Measurements from ENCODE around the gene SLC27A5.

GRCh38 chr19:58545286-58546018, 33.7 kb upstream of the SLC27A5 start:
- TF ChIP-seq EZH2 (IDR thresholded peaks at IDR 0.05; ENCODE audit: borderline replicate concordance, low read depth, low read length, severe bottlenecking) (no peak), CTCF (IDR thresholded peaks at IDR 0.05; ENCODE audit: extremely low read depth in 1 of 2, insufficient read depth in 1 of 2, low read depth in 1 of 2, low read length in 2 of 2) (no peak), FOS (IDR thresholded peaks at IDR 0.05; ENCODE audit: borderline replicate concordance, insufficient read depth, low read length) (no peak), POLR2AphosphoS5 (IDR thresholded peaks at IDR 0.05; ENCODE audit: insufficient read depth, low read depth, low read length) (no peak), MAX (IDR thresholded peaks at IDR 0.05; ENCODE audit: insufficient read depth, insufficient read length) (no peak), POLR2A (IDR thresholded peaks at IDR 0.05; ENCODE audit: low read depth, low read length) (no peak), GATA2 (IDR thresholded peaks at IDR 0.05; ENCODE audit: insufficient read depth, insufficient read length, low read depth, low read length) (no peak), MYC (IDR thresholded peaks at IDR 0.05; ENCODE audit: low read depth, low read length) (no peak)

Measured in endothelial cell of umbilical vein (primary cell).